GM19463 (cell line): Measurements from ENCODE around the gene EFR3B.

Experiments
- ATAC-seq: cut with Tn5 transposase; IDR thresholded peaks from one replicate; pipeline ENCODE4 v1.9.1; 2021; ENCODE audit warnings: mild to moderate bottlenecking, moderate library complexity; ENCODE audit not compliant: unreplicated experiment

EFR3B gene

GRCh38 chr2:25032901-25033300, 9.0 kb upstream of the EFR3B start:
- ATAC-seq: no peak

GRCh38 chr2:25034081-25034480, 7.8 kb upstream of the EFR3B start:
- no peak for ATAC-seq

GRCh38 chr2:25035537-25036220, 6.2 kb upstream of the EFR3B start:
- ATAC-seq: no peak

- no peak for ATAC-seq
Observed at GRCh38 chr2:25036221-25036559, 5.7 kb upstream of the EFR3B start.

- ATAC-seq: no peak
Observed at GRCh38 chr2:25039126-25039525, 2.8 kb upstream of the EFR3B start.

- ATAC-seq: no peak
Observed at GRCh38 chr2:25041307-25041927, 459 bp upstream of the EFR3B start.

GRCh38 chr2:25042321-25043240, 705 bp downstream of the EFR3B start:
- ATAC-seq: peak; percentile 2

GRCh38 chr2:25043241-25043867, 1.5 kb downstream of the EFR3B start:
- ATAC-seq: no peak

- no peak for ATAC-seq
Observed at GRCh38 chr2:25044011-25044410, 2.1 kb downstream of the EFR3B start.

GRCh38 chr2:25044990-25045389, 3.1 kb downstream of the EFR3B start:
- ATAC-seq: no peak

- no peak for ATAC-seq
Observed at GRCh38 chr2:25049422-25049821, 7.5 kb downstream of the EFR3B start.

GRCh38 chr2:25050128-25050527, 8.3 kb downstream of the EFR3B start:
- ATAC-seq: no peak

- ATAC-seq: no peak
Observed at GRCh38 chr2:25053041-25053440, 11.2 kb downstream of the EFR3B start.

- no peak for ATAC-seq
Observed at GRCh38 chr2:25054720-25055119, 12.8 kb downstream of the EFR3B start.

GRCh38 chr2:25055376-25055920, 13.6 kb downstream of the EFR3B start:
- no peak for ATAC-seq

- no peak for ATAC-seq
Observed at GRCh38 chr2:25056098-25056821, 14.4 kb downstream of the EFR3B start.

GRCh38 chr2:25062511-25062917, 20.6 kb downstream of the EFR3B start:
- no peak for ATAC-seq

GRCh38 chr2:25063876-25064660, 22.2 kb downstream of the EFR3B start:
- no peak for ATAC-seq

- ATAC-seq: no peak
Observed at GRCh38 chr2:25065768-25066167, 23.9 kb downstream of the EFR3B start.

- no peak for ATAC-seq
Observed at GRCh38 chr2:25066455-25066854, 24.6 kb downstream of the EFR3B start.
